Stomach smooth muscle (tissue), 2 donors: ENCODE results near the gene GTF2E1.
"Not testable (repeated sequence)": the region's sequence is repeated elsewhere in the genome, so short reads cannot be mapped to it uniquely, and the experiment has no call there.

Experiments
- H3K27ac ChIP-seq: one replicate; pipeline ENCODE4 v1.7.0; 2013; ENCODE audit warnings: mild to moderate bottlenecking, low read length, inconsistent platforms
- H3K27me3 ChIP-seq, 2 donors: one replicate each; pipeline ENCODE4 v1.7.0; 2013; ENCODE audit warnings: low read length in 2 of 2; ENCODE audit not compliant: insufficient read depth in 2 of 2, control insufficient read depth in 1 of 2
- H3K36me3 ChIP-seq, 2 donors: one replicate each; pipeline ENCODE4 v1.7.0; 2013; ENCODE audit warnings: low read length in 2 of 2; ENCODE audit not compliant: control insufficient read depth in 2 of 2, insufficient read depth in 2 of 2
- H3K4me1 ChIP-seq: one replicate; pipeline ENCODE4 v1.7.0; 2013; ENCODE audit warnings: low read length; ENCODE audit not compliant: control insufficient read depth, insufficient read depth
- H3K4me3 ChIP-seq, 2 donors: one replicate each; pipeline ENCODE4 v1.7.0; 2013; ENCODE audit warnings: low read length in 2 of 2
- H3K9ac ChIP-seq, 2 donors: one replicate each; pipeline ENCODE4 v1.7.0; 2013; ENCODE audit warnings: low read length in 2 of 2, mild to moderate bottlenecking in 1 of 2
- H3K9me3 ChIP-seq, 2 donors: one replicate each; pipeline ENCODE4 v1.7.0; 2013; ENCODE audit warnings: low read length in 2 of 2; ENCODE audit not compliant: control insufficient read depth in 2 of 2
- donor health status: healthy.
- donor health status: Pancreatic carcinoma.

Gene GTF2E1

DNA sequence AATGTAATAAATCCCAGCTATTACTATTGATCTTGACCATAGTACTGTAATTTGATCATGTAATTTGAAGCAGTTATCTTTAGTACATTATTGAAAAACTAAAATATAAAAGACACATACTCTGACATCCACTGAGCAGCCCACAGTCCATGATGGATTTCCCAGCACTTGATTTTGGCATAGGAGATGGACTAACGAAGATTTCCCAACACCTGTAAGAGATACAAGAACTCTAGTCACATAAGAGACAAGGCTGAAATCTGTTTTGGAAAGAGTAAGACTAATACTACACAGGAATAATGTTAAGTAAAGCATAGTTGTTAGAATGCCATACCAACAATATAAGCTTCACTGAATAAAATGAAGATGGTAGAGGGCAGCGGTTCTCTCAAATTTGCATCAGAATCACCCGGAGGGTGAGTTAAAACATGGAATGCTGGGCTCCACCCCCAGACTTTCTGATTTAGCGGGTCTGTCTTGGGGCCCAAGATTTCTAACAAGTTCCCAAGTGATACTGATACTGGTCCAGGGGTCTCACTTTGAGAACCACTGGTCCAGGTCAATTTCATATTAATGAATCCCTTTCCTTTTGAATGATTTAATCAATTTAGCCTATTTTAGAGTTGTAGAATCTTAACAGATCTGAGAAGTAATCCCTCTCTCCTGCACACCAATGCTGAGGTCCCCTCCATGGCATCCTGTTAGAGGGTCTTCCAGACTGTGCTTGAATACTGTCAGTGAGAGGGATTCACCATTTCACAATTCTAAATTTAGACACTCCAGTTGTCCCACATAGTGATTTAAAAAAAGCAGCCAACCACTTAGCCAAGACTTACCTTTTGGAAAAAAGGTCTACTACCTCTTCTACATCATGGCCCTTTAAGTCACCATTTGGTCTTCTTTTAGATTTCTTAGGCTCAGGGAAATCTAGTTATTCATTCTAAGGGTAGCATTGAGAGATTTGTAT lies 11.7 kb upstream of the GTF2E1 start:
- Histone ChIP-seq H3K27ac (no peak overlapping the region), H3K9ac (no peak overlapping the region), H3K9me3 (no peaks in the 10 kb centered on the region), H3K36me3 (no peaks in the 10 kb centered on the region), H3K27me3 (no peaks in the 10 kb centered on the region), H3K4me3 (no peak overlapping the region), H3K4me1 (no peaks in the 10 kb centered on the region)

DNA sequence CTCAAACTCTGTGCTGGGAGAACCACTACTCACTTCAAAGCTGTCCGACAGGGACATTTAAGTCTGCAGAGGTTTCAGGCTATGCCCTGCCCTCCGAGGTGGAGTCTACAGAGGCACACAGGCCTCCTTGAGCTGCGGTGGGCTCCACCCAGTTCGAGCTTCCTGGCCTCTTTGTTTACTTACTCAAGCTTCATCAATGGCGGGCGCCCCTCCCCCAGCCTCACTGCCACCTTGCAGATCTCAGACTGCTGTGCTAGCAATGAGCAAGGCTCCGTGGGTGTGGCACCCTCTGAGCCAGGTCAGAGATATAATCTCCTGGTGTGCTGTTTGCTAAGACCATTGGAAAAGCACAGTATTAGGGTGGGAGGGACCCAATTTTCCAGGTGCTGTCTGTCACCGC lies 4.5 kb upstream of the GTF2E1 start:
- H3K9ac ChIP-seq, H3K9me3 ChIP-seq, H3K4me3 ChIP-seq, H3K27ac ChIP-seq, H3K27me3 ChIP-seq, H3K4me1 ChIP-seq, H3K36me3 ChIP-seq: not testable (repeated sequence)

DNA sequence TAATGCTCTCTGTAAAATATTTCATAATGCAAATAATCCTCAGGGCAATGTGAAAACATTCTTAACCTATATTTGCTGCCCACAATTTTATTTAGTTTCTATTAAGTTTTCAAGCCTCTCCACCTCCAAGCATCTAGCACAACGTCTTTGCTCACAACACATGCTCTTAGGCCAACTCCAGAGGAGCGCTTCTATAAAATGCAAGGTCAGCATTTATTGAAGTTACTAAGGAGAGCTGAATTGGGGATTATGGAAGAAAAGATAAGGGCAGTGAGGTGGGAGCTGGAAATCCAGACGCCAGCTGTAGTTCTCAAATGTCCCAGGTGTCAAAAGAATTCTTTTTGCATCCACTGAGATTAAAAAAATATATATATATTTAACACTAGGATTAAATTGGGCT lies 1.2 kb upstream of the GTF2E1 start:
- H3K27ac ChIP-seq = no peak overlapping the region
- H3K9me3 ChIP-seq = no peaks in the 10 kb centered on the region
- H3K4me1 ChIP-seq = peaks cover 10% of the 10 kb centered on the region
- H3K4me3 ChIP-seq = peak overlapping the region in 1 of 2 donors; percentile 99
- H3K36me3 ChIP-seq = peaks cover 0 to 5% of the 10 kb centered on the region in 2 donors
- no peak overlapping the region for H3K9ac ChIP-seq
- no peaks in the 10 kb centered on the region for H3K27me3 ChIP-seq

DNA sequence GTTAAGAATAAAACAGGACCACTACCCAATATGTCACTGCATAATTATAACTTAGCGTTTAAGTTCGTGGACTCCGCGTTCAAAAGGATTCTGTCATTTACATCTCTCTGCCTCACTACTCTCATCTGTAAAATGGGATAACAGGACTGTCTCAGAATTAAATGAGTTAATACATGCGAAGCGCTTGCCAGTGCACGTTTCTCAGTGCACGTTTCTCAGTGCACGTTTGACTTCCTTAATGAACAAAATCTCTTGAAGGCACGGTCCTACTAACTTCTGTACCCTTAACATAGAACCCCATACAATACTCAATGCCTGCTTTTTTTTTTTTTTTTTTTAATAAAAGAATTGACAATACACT lies 727 bp upstream of the GTF2E1 start:
- Histone ChIP-seq H3K36me3 (peaks cover 0 to 5% of the 10 kb centered on the region in 2 donors), H3K27ac (peak overlapping the region; percentile 96), H3K4me1 (peaks cover 10% of the 10 kb centered on the region), H3K4me3 (peak overlapping the region; percentile 86 to 99), H3K27me3 (no peaks in the 10 kb centered on the region), H3K9me3 (no peaks in the 10 kb centered on the region), H3K9ac (peak overlapping the region; percentile 86 to 99)

DNA sequence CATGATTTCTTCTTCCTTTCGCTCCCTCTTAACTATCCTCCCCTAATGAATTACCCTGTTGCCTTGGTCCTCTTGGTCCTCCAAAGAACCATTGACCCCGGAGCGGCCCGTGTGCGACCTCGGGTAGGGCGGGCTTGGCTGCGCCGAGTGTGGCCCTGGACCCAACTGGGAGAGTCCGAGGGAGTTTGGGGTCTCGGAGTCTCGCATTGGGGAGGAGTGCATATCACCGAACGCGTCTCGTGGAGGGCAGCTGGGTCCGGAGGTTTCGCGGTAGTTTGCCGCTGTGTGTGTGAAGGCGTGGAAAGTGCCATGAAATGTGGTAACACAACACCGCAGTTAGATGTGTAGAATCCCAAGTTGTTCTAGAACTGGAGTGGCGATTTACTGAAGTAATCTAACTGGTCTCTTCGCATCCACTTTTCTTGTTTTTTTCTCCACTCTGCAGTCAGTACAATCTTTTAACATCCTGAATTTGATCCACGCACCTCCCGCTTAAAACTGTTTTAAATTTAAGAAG lies 363 bp downstream of the GTF2E1 start:
- H3K36me3 ChIP-seq = peaks cover 0 to 2% of the 10 kb centered on the region in 2 donors
- H3K27ac ChIP-seq = peak overlapping the region; percentile 96
- H3K27me3 ChIP-seq = no peaks in the 10 kb centered on the region
- no peaks in the 10 kb centered on the region for H3K9me3 ChIP-seq
- peak overlapping the region; percentile 87 to 97 for H3K9ac ChIP-seq
- peak overlapping the region; percentile 86 to 99 for H3K4me3 ChIP-seq
- H3K4me1 ChIP-seq = peaks cover 10% of the 10 kb centered on the region

DNA sequence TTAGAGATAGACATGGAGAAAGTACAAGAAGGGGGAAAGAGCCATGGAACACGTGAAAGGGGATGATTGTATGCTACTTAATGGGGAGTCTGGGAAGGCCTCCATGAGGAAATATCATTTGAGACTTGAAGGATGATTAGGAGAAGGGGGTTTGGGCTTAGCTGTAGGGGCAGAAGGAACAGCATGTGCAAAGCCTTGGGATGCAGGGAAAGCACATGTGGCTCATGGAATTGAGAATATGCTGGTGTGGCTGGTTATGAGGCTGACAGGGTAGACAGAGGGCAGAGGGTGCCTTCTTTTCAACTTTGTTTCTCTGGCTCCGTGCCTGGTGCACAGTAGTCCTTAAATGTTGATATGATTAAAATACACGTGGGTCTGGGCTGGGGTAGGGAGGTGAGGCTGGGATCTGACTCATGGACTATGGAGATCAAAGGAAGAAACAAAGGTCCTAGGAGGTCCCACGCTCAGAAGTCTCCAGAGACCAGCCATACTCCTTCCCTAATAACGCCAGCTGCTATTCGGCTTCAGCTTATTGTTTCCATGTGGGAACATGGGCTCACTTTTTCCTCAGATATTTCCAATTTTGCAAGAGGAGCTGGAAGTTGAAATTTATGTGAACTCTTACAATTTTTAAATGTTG lies 1.1 kb downstream of the GTF2E1 start:
- H3K36me3 ChIP-seq = no peaks in the 10 kb centered on the region
- H3K27me3 ChIP-seq = no peaks in the 10 kb centered on the region
- H3K4me1 ChIP-seq = peaks cover 10% of the 10 kb centered on the region
- H3K4me3 ChIP-seq = peak overlapping the region; percentile 86 to 99
- H3K9me3 ChIP-seq = no peaks in the 10 kb centered on the region
- H3K9ac ChIP-seq = peak overlapping the region; percentile 87 to 97
- H3K27ac ChIP-seq = no peak overlapping the region

DNA sequence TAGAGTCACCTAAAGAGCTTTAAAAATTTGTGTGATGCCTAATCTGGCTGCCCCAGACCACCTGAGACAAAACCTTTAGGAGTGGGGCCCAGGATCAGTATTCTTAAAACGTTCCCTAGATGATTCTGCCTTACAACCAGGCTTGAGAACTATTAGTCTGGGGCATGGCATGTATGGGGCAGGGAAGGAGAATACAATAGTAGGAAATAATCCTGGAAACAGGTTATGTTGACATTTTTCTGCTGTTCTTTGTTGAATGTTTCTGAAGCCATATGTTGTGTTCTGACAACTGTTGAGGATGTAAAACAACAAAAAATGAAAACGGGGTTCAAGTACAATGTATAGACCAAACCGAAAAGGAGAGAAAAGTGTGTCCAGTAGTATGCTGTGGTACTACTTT lies 2.9 kb downstream of the GTF2E1 start:
- Histone ChIP-seq H3K4me3 (no peak overlapping the region), H3K9me3 (no peaks in the 10 kb centered on the region), H3K9ac (no peak overlapping the region), H3K27ac (no peak overlapping the region), H3K36me3 (peaks cover 0 to 1% of the 10 kb centered on the region in 2 donors), H3K27me3 (no peaks in the 10 kb centered on the region), H3K4me1 (peaks cover 10% of the 10 kb centered on the region)

DNA sequence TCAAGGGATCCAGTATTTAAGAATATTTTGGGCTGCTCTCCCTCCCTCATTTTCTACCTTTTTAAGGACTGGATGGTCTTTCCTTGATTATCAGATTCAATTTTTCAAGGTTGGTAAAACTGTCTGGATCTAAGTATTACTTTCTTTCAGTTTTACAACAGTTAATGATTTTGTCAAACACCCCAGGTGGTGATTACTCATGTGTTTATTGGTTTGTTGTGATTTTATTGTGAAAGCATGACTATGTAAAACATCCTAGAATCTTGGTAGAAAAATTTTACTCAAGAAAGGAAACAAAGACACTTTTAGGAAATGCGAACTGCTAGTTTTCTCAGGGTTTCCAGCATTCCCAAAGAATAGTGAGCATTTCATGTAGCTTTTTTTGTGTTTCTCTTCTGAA lies 7.3 kb downstream of the GTF2E1 start:
- peaks cover 3% of the 10 kb centered on the region in 2 donors for H3K36me3 ChIP-seq
- no peaks in the 10 kb centered on the region for H3K27me3 ChIP-seq
- no peak overlapping the region for H3K27ac ChIP-seq
- no peak overlapping the region for H3K4me3 ChIP-seq
- no peaks in the 10 kb centered on the region for H3K9me3 ChIP-seq
- no peak overlapping the region for H3K9ac ChIP-seq
- no peaks in the 10 kb centered on the region for H3K4me1 ChIP-seq

DNA sequence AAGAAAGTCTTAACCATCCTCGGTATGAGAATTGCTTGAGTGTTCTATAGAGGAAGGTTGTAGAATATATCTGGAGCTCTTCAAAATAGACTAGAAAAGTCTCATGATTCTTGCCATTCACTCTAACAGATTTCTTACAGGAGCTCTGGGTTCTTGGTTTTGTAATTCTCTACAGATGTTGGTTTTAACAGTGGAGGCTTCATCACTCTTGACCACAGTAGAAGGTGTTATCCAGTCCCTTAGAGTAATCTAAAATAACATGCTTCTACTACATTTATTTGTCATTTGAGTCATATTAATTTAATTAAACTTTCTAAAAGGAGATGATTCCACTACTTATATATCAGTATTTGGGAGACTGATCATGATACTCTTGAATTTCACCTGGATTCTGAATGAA lies 9.7 kb downstream of the GTF2E1 start:
- no peak overlapping the region for H3K27ac ChIP-seq
- no peaks in the 10 kb centered on the region for H3K4me1 ChIP-seq
- no peaks in the 10 kb centered on the region for H3K27me3 ChIP-seq
- H3K36me3 ChIP-seq = peaks cover 3% of the 10 kb centered on the region in 2 donors
- H3K9ac ChIP-seq = no peak overlapping the region
- H3K4me3 ChIP-seq = no peak overlapping the region
- no peaks in the 10 kb centered on the region for H3K9me3 ChIP-seq

DNA sequence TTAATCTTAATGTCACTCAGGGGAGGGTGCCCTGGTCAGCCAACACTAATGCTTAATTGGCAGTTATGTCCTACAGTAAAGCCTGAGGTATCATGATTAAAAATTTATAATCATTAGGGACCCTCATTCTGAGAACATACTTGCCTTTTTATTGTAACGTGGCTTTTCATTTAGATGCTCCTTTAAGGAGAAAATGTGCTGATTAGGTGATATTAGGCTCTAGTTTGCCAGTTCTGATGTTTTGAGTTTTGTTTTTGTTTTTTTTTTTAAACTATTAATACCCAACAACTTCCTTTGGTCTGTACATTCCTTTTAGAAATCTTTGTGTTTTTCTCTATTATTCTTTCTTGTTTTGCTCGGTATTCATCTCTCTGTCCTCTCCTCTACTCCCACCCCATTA lies 10.3 kb downstream of the GTF2E1 start:
- no peaks in the 10 kb centered on the region for H3K4me1 ChIP-seq
- H3K36me3 ChIP-seq = peaks cover 3% of the 10 kb centered on the region in 2 donors
- H3K27ac ChIP-seq = no peak overlapping the region
- no peaks in the 10 kb centered on the region for H3K9me3 ChIP-seq
- H3K27me3 ChIP-seq = no peaks in the 10 kb centered on the region
- no peak overlapping the region for H3K4me3 ChIP-seq
- no peak overlapping the region for H3K9ac ChIP-seq
